Transverse colon (tissue), 4 donors: Measurements from ENCODE around the gene KREMEN1. TPM values are rescaled to one million over a fixed set of nuclear protein-coding genes. Genes with fewer than 3 reads are reported as not detected.
"Not testable (repeated sequence)": the region's sequence is repeated elsewhere in the genome, so short reads cannot be mapped to it uniquely, and the experiment has no call there.

Experiments
- DNase-seq: peaks from one replicate; pipeline ENCODE4 v3.0.0-alpha.2; 2019
- H3K27ac ChIP-seq, 4 donors: fragments of 200-600 bp; sonication (generic); 2 replicates each; pipeline ENCODE4 v1.5.1; 2016 to 2018; ENCODE audit warnings: inconsistent platforms in 4 of 4
- H3K27me3 ChIP-seq: fragments of 200-600 bp; sonication (generic); 2 replicates; pipeline ENCODE4 v1.5.1; 2017; ENCODE audit warnings: inconsistent platforms
- H3K36me3 ChIP-seq, 4 donors: fragments of 200-600 bp; sonication (generic); 2 replicates each; pipeline ENCODE4 v1.5.1; 2017 to 2019; ENCODE audit warnings: inconsistent platforms in 4 of 4
- H3K4me1 ChIP-seq, 4 donors: fragments of 200-600 bp; sonication (generic); 2 replicates each; pipeline ENCODE4 v1.5.1; 2017 to 2020; ENCODE audit warnings: inconsistent platforms in 4 of 4
- H3K4me3 ChIP-seq, 4 donors: fragments of 200-600 bp; sonication (generic); 1 replicate in 1 of 4; 2 replicates in 3 of 4; pipeline versions ENCODE4 v1.5.1 to v1.6.1; 2017 to 2019; ENCODE audit warnings: inconsistent platforms in 4 of 4
- H3K9me3 ChIP-seq, 2 donors: fragments of 200-600 bp; sonication (generic); 2 replicates each; pipeline ENCODE4 v1.5.1; 2017 to 2019; ENCODE audit warnings: inconsistent platforms in 2 of 2
- CTCF ChIP-seq, 5 experiments: fragments of 200-600 bp in 3 of 5; fragments of 450-650 bp in 2 of 5; sonication (generic) in 3 of 5; IDR thresholded peaks; 1 replicate in 2 of 5; 2 replicates in 3 of 5; pipeline ENCODE4 v1.5.1; 2016 to 2017; ENCODE audit warnings: antibody characterized with exemption in 5 of 5, inconsistent platforms in 3 of 5, mild to moderate bottlenecking in 2 of 5, moderate library complexity in 1 of 5
- EP300 ChIP-seq: sonication (generic); formaldehyde crosslinking; IDR thresholded peaks from one replicate; pipeline ENCODE4 v1.6.1; 2017; ENCODE audit warnings: antibody characterized with exemption, low read depth
- POLR2A ChIP-seq: fragments of 450-650 bp; IDR thresholded peaks from one replicate; pipeline ENCODE4 v1.6.1; 2016; ENCODE audit warnings: antibody characterized with exemption, mild to moderate bottlenecking, moderate library complexity
- POLR2AphosphoS5 ChIP-seq, 3 donors: sonication (generic); formaldehyde crosslinking; IDR thresholded peaks; one replicate each; pipeline ENCODE4 v1.6.1; 2016; ENCODE audit warnings: antibody characterized with exemption in 3 of 3
- WGBS, 2 donors: methylation state at CpG; one replicate each; pipeline ENCODE4 v1.1.5; 2018; ENCODE audit warnings: low coverage in 1 of 2; 5-methylcytosine and 5-hydroxymethylcytosine counted together
- in situ Hi-C, 4 donors: fragments of 200-750 bp; cut with MboI; loops; one replicate each; pipeline versions ENCODE4 v1.15.0 to v1.15.1; 2017; ENCODE audit warnings: low sequenced_read_pairs in 3 of 4, low pct_ligation_motif_present in 1 of 4, low pct_unique_long_range_greater_than_20kb in 1 of 4
- intact Hi-C: fragments of 100-400 bp; cut with DNase I; formaldehyde crosslinking; loops from one replicate; pipeline ENCODE4 v1.15.1; 2023; ENCODE audit warnings: low total_unique reads
- total RNA-seq, 4 donors: library from RNA; depleted of rRNA; stranded (reverse); fragments of >200 nt; gene quantifications; one replicate each; pipeline ENCODE4 v1.1.0, GENCODE V29; 2016

Gene KREMEN1
- total RNA-seq, 4 donors from 2014 or later, result 5.2 to 39.2 (median 20.1) TPM

- intact Hi-C loops, result no loop called here
- no peak for TF ChIP-seq POLR2AphosphoS5 (IDR thresholded peaks at IDR 0.05)
- TF ChIP-seq CTCF (IDR thresholded peaks at IDR 0.05), result no peak
- TF ChIP-seq EP300, result no peak
- TF ChIP-seq POLR2A, result no peak
- H3K4me1 ChIP-seq, result peaks cover 9 to 52% (median 26%) of the 10 kb centered on the region in 4 donors
- no peaks in the 10 kb centered on the region for H3K9me3 ChIP-seq
- H3K27me3 ChIP-seq, result no peaks in the 10 kb centered on the region
- H3K36me3 ChIP-seq, result no peaks in the 10 kb centered on the region
- WGBS, 2 donors, result 54 to 79% methylated on average over 4 to 7 of the region's 7 CpGs
- in situ Hi-C loops, result no loop called here
- peak overlapping the region; percentile 42 to 77 (median 64) for H3K27ac ChIP-seq
- DNase-seq, result no peak
- no peak overlapping the region for H3K4me3 ChIP-seq
Observed at GRCh38 chr22:29080106-29080975, 7.5 kb downstream of the KREMEN1 start.

GRCh38 chr22:29081517-29082236 lies 8.8 kb downstream of the KREMEN1 start:
- H3K4me3 ChIP-seq, result no peak overlapping the region
- no peak for DNase-seq
- no peaks in the 10 kb centered on the region for H3K36me3 ChIP-seq
- peak overlapping the region in 1 of 4 donors; percentile 1 for H3K27ac ChIP-seq
- no peaks in the 10 kb centered on the region for H3K27me3 ChIP-seq
- peaks cover 9 to 47% (median 26%) of the 10 kb centered on the region in 4 donors for H3K4me1 ChIP-seq
- in situ Hi-C loops (no loop called here), intact Hi-C loops (no loop called here)
- H3K9me3 ChIP-seq, result no peaks in the 10 kb centered on the region
- WGBS, 2 donors, result 72 to 85% methylated on average over 2 to 3 of the region's 3 CpGs
- TF ChIP-seq EP300 (no peak), POLR2AphosphoS5 (IDR thresholded peaks at IDR 0.05) (no peak), CTCF (IDR thresholded peaks at IDR 0.05) (no peak)

GRCh38 chr22:29082826-29083545 lies 10.2 kb downstream of the KREMEN1 start:
- H3K27ac ChIP-seq, result peak overlapping the region in 1 of 4 donors; percentile 20
- H3K4me1 ChIP-seq, result peaks cover 9 to 43% (median 24%) of the 10 kb centered on the region in 4 donors
- H3K4me3 ChIP-seq, result no peak overlapping the region
- TF ChIP-seq EP300 (no peak), CTCF (IDR thresholded peaks at IDR 0.05) (no peak), POLR2A (no peak)
- 87 to 90% methylated on average over 6 to 7 of the region's 7 CpGs for WGBS, 2 donors
- intact Hi-C loops, result no loop called here
- no peaks in the 10 kb centered on the region for H3K9me3 ChIP-seq
- DNase-seq, result no peak
- in situ Hi-C loops, result no loop called here
- H3K36me3 ChIP-seq, result no peaks in the 10 kb centered on the region
- no peaks in the 10 kb centered on the region for H3K27me3 ChIP-seq

GRCh38 chr22:29083576-29083932 lies 10.7 kb downstream of the KREMEN1 start:
- H3K27me3 ChIP-seq, DNase-seq, in situ Hi-C loops, H3K4me3 ChIP-seq, intact Hi-C loops, H3K9me3 ChIP-seq, H3K36me3 ChIP-seq: not testable (repeated sequence)
- H3K4me1 ChIP-seq, result peaks cover 9 to 37% (median 22%) of the 10 kb centered on the region in 4 donors
- peak overlapping the region in 2 of 4 donors; percentile 11 to 20 for H3K27ac ChIP-seq
- WGBS, 2 donors, result 76 to 85% methylated on average over 5 to 7 of the region's 7 CpGs
